Gastrocnemius medialis (tissue), 4 donors: ENCODE measurements around the gene CAMTA1.

Experiments used
- CTCF ChIP-seq, 5 experiments: fragments of 450-650 bp in 3 of 5; fragments of 200-600 bp in 2 of 5; sonication (generic) in 2 of 5; IDR thresholded peaks in 4 of 5; conservative IDR thresholded peaks in 1 of 5; 1 replicate in 4 of 5; 2 replicates in 1 of 5; pipeline ENCODE4 v1.5.1; 2016 to 2019; ENCODE audit warnings: antibody characterized with exemption in 5 of 5, mild to moderate bottlenecking in 3 of 5, moderate library complexity in 3 of 5
- POLR2A ChIP-seq, 2 donors: fragments of 450-650 bp; IDR thresholded peaks; one replicate each; pipeline ENCODE4 v1.6.1; 2017; ENCODE audit warnings: antibody characterized with exemption in 2 of 2, mild to moderate bottlenecking in 2 of 2, moderate library complexity in 2 of 2

GRCh38 chr1:7808253-7808844 lies 1023.1 kb downstream of the CAMTA1 start:
- TF ChIP-seq POLR2A (IDR thresholded peaks at IDR 0.05) (no peak), CTCF (IDR thresholded peaks at IDR 0.05 in 4 of 5, conservative IDR thresholded peaks at IDR 0.05 in 1 of 5) (peak in 2 of 5 experiments; percentile 6 to 48)
